IPS DF 19.7 (cell line): Measurements from ENCODE around the gene ADGRD1.
"Not testable (repeated sequence)": the region's sequence is repeated elsewhere in the genome, so short reads cannot be mapped to it uniquely, and the experiment has no call there.

Source experiments
- DNase-seq: peaks from one replicate; pipeline ENCODE4 v3.0.0-alpha.2; 2013; ENCODE audit warnings: low read depth, low spot score

The ADGRD1 gene

DNA sequence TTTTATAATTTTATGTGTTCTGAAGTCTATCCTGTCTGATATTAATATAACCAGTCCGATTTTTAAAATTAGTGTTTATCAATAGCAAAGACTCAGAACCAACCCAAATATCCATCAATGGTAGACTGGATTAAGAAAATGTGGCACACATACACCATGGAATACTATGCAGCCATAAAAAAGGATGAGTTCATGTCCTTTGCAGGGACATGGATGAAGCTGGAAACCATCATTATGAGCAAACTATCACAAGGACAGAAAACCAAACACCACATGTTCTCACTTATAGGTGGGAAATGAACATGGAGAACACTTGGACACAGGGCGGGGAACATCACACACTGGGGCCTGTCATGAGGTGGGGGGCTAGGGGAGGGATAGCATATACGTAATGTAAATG lies 16.2 kb upstream of the ADGRD1 start:
- not testable (repeated sequence) for DNase-seq

DNA sequence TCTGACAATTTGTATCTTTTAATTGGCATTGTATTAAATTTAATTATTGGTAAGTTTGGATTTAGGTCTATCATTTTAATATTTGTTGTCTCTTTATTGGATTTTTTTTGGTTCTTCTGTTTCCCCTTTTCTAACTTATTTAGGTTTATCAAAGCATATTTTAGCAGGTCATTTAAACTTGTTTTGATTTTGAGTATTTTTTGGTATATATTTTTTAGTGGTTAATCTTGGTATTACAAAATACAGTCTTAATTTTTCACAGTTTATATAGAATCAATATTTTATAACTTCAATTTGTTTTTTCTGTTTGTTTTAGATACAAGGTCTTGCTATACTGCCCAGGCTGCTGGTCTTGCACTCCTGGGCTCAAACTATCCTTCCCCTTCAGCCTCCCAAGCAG lies 15.5 kb upstream of the ADGRD1 start:
- DNase-seq, result no peak

DNA sequence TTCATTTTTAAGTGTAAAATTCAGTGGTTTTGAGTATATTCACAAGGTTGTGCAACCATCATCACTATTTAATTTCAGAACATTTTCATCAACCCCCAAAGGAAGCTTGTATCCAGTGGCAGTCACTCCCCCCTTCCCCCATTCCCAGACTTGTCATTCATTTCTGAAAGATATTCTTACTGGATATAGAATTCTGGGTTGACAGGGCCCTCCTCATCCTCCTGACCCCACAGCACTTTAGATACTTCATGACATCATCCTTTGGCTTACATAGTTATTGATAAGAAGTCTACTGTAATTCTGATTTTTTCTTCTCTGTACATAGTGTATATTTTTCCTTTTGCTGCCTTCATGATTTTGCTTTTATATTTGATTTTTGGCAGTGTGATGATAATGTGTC lies 8.8 kb upstream of the ADGRD1 start:
- no peak for DNase-seq

DNA sequence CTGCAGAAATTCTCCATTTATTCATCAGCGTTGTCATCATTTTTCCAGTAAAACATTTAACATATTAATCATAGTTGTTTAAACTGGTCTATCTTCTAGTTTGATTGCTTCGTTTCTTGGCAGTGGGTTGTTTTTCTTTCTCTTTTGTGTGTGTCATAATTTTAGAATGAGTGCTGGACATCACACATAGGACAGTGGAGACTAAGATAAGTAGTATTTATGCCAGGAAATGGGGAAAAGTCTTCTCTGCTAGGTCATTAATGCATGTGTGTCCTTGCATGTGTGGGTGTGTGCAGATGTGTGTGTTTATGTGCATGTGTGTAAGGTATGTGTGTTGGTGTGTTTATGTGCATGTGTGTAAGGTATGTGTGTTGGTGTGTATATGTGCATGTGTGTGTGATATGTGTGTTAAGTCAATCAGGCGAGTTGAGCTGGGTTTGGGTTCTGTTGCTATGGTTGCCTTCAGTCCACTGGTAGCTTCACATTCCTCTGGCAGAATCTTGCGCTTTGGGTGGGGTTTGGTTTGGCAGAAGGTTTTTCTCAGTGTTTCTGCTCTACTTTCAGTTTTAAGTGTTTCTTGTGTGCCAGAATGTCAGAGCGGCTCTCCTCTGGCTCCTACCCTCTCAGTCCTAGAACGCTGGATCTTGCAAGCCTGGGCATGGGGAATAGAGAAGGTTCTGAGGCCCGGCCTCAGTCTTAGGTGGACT lies 7.8 kb upstream of the ADGRD1 start:
- DNase-seq, result no peak

DNA sequence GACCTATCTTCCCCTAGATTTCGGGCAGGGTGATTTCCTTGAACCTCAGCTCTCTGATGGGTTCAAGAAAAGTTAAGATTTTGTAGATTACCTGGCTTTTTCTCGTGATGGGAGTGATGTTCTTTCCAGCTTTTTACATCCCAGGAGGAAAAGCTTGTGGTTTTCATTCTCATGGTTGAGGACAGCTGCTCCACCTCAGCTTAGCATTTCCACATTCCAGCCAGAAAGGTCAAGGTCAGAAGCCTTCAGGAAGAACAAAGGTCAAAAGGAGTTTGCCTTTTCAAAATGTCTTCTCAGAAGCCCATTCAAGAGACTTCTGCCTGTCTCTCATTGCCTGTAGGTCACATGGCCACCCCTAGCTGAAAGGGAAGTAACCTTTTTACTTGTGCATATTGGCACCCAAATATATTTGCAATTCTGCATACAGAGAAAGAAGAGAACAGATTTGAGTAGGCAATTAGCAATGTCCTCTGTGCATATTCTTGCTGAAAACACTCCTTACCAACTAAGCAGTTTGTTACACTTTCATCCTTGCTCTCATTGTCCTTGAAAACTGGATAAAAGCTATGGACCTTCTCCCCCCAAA lies 6.6 kb upstream of the ADGRD1 start:
- DNase-seq, result no peak

DNA sequence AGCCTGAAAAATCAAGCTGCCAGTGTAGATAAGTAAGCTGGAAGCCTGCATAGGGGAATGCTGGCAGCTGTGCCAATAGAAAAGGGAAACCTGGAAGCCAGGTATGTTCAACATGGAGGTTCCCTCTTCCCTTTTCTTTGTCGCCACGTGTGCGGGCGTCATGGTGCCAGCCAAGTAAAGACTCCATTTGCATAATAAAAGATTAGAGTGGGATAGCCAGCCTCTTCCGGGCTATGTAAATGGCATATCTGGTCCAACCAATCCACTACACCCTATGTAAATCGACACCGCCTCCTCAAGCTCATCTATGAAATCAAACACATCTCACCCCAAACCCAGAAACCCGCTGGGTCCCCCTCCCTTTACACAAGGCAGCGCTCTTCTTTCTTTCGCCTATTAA lies 5.6 kb upstream of the ADGRD1 start:
- peak; percentile 65 for DNase-seq

DNA sequence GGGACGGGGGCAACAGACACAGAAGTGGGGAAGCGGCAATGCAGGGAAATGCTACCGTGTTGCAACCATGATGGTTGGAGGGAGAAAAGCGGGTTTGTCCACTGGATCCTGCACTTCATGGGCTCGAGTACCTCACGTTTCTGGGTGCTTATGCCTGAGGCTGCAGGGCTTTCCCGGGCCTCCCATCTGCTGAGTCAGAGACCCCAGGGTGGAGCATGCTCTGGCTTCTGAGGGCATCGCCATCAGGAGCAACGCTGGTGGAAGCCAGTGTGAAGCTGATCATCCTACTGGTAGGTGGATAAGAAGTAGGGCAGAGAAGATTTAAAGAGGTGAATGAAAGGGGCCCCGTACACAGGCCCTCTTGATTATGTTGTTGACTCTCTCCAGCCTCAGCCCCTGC lies 5.0 kb upstream of the ADGRD1 start:
- DNase-seq, result no peak

DNA sequence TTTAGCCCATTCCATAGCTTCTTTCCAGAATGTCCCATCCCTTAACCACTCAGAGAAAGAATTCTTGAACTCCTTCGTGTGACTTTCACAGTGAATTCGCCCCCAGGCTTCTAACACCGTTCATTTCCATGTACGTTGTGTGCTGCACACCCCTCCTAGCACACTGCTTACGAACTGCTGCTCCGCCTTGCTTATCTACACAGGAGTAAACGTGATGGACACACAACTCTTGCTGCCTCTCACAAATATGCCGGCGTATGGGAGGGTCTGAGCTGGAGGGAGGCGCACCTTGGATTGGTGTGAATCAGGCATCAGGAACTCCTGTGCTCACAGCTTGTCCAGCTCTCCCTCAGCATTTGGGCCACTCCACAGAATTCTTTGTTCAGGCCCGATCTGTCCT lies 3.9 kb upstream of the ADGRD1 start:
- DNase-seq, result no peak

DNA sequence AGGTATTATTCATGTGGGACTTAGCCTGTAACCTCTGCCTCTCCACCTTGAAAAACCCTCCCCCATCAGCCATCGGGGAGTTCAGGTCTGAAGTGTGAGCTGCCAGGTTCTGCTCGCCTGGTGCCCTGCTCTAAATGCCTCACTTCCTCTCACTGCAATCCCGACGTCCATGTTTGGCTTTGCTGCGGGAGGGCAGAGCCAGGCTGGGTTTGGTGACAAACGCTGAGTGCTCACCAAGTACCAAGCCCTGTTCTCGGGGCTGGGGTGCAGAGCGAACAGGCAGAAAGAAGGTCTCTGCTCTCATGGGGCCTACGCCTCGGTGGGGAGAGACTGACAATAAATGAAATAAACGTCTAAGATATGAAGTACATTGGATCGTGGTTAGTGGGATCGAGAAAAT lies 2.1 kb upstream of the ADGRD1 start:
- DNase-seq, result no peak

DNA sequence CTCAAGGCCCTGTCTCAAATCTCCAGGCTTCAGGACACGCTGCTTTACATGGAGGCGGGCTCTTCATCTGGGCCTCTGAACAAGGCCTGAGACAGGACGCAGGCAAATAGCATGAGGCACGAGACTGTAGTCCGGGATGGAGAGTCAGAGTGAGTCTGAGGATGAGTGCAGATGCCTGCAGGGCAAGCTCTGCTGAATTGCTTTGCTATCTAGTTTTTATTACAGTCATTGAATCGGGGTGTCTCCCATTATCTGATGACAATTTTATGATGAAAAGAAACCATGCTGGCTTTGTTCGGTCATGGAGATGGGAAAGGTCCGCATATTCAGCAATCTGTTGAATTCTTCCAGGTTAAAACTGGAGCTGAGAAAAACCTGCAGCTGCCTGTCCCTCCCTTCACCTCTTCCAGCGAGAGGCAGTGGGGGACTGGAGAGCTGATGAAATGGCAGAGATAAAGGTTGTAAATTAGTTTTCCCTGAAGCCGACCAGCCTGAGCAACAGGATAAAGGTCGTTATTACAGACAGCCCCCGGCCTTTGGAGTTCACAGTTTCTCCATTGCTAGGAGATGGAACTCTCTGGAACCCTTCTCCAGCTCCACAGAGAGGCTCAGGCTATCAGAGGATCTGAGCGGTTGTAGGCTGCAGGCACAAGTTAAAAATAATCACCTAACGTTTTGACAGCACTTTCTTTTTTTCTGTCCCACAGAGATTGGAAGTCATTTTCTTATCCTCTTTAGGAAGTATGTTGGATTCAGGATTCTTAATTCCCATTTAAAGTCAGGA lies 1.3 kb upstream of the ADGRD1 start:
- DNase-seq, result no peak

DNA sequence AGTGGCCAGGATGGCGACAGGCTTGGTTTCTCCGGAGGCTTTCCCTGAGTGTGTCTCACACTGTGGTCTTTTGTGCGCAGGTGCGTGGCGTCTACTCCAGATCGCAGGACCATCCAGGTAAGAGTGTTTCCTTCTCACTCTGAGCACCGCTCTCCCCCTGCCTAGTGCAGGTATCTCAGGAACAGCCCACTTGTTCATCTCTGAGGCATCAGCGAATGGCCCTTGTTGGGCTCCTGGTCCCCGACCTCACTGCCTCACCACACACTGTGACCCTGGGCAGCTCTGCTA lies 781 bp downstream of the ADGRD1 start:
- no peak for DNase-seq

DNA sequence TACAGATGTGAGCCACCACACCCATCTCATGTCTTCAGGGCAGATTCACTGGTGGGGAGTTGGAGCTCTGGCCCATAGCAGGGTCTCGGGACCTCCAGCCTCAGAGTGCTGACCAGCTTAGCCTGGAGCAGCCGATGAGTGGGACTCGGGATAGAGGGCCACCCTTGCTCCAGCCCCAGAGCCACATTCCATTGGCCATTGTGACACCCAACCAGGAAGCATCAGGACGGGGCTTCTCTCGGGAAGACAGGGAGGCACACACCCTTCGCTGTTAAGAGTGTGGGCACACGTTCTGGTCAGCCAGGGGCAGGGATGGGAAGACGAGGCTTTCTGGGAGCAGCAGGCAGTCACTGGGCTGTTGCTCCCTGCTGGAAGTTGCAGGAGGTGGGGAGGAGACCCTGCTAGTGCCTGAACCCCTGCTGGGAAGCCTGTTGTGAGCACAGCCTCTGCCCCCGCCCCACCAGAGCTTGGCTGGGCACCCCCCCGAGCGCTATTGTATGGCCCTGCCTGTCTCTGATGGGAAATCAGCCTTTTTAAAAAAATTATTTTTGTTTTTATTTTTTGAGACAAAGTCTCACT lies 1.6 kb downstream of the ADGRD1 start:
- no peak for DNase-seq

DNA sequence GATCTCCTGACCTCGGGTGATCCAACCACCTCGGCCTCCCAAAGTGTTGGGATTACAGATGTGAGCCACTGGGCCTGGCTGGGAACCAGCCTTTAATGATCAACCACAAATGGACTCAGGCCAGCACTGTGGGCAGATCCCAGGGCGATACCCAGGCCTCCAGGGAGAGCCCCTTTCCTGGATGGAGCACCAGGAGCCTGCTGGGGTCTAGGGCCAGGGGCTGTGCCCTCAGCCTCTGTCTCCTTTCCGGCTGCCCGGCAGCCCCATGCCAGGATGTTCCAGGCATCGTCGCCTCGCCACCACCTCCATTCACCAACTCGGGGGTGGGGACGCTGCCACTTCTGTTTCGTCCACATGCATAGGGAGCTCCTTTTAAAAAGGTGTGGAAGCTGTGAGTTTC lies 2.3 kb downstream of the ADGRD1 start:
- no peak for DNase-seq

DNA sequence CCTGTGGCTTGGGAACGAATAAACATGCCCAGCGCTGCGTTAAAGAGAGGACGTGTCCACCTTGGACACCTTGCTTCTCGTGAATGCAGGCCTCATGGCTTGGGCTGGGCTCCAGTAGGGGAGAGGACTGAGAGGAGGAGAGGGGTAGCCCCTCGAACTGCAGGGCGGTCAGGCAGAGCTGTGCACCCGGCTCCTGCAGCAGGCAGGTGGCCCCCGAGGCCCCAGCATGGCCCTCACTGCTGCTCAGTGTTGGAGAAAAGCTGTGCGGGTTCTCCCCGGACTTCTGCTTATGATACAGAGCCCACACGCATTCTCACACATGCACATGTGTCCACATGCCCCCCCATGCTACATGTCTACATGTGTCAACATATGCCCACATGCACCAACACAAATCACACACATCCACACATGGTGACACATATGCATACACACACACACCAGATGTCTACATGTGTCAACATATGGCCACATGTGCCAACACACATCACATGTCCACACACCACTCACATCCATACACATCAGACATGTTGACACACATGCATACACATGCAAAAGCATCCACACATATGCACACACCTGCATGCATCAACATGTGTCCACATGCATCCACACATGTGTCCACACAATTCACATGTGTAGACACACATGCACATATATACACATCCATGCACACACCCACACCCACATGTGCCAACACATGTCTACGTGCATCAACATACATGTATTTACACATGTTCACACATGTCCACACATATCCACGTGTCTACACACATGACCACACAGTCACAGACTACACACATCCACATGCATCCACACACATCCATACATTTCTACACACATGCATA lies 3.0 kb downstream of the ADGRD1 start:
- DNase-seq, result no peak

DNA sequence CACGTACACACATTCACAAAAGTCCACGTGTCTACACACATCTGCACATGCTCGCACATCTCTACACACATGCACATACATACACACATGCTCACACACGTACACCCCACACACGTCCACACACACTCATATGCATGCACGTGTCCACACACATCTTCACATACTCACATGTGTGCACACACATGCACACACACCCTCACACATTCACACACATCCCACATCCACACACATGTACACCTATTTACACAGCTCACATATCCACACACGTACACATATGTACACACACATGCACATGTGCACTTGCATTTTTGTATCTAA lies 3.6 kb downstream of the ADGRD1 start:
- no peak for DNase-seq

DNA sequence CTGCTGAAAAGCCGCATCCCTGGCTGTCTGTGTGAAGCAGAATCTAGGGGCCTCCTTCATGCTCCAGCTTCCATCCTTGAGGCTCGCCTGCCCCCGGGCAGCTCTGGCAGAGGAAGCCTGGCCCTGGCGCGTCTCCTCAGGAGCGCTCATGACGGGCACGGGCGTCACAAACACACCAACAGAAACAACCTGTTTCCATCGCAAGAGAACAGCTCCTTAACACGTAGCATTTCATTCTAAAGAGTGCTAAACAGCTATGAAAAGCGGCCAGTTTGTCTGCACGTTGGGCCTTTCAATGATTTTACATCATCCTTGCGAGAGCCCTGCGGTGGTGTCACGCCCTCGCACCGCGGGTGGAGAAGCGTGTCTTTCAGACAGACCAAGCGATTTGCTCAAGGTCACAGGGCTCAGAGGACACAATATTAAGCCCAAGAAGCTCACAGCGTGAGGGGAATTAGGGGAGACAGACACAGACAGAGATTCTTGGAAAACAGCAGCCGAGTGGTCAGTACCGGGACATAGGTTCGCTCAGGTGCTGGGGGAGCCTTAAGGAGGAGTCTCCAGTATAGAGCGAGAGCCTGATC lies 4.9 kb downstream of the ADGRD1 start:
- no peak for DNase-seq

DNA sequence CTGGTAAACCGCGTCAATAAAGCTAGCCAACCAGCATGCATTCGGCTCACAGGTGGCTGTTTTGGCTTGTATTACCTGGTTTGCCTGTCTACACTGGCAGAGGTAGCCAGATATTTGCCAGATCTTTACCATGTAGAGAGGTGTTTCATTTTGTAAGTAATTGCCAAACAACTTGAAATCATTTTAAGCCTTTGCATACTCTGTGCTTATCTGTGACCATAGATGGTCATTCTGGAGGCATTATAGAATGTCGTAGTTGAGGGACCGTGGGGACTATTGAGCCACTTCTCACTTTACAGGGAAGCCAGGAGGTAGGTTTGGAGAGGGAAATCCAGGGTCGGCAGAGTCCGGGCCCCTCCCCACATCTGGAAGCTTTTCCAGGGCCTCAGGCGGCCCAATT lies 5.9 kb downstream of the ADGRD1 start:
- no peak for DNase-seq

DNA sequence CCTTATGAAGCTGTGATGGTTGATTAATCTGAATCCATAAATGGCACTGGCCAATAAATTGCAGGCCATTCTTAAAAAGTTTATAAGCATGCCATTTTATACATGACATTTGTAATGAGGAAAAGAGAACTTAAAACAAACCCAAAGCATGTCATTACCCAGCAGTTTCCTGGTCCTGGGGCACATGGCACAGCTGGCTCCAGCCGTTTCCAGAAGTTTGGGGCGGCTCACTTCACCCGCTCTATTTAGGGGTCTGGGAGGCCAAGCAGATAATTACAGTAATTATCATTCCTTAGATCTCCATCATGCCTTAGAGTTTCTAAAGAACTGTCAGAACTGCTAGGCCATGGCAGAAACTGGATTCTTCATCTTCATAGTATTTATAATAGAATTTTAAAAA lies 6.4 kb downstream of the ADGRD1 start:
- DNase-seq, result no peak

DNA sequence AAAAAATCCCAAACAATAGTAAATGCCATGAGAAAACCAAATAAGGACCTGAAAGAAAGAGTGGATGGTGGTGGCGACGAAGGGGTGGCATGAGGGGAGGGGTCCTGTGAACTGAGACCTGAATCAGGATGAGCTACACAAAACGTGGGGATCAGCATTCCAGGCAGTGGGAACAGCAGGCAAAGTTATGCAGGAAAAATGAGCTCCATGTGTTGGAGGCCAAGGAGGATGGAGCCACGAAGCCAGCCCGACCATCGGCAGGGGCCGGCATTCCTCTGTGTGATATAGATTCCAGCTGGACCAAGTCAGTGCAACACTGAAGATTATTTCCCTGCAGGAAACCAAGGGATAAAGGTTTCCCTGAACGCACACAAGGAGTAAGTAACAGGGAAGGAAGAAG lies 7.1 kb downstream of the ADGRD1 start:
- no peak for DNase-seq

DNA sequence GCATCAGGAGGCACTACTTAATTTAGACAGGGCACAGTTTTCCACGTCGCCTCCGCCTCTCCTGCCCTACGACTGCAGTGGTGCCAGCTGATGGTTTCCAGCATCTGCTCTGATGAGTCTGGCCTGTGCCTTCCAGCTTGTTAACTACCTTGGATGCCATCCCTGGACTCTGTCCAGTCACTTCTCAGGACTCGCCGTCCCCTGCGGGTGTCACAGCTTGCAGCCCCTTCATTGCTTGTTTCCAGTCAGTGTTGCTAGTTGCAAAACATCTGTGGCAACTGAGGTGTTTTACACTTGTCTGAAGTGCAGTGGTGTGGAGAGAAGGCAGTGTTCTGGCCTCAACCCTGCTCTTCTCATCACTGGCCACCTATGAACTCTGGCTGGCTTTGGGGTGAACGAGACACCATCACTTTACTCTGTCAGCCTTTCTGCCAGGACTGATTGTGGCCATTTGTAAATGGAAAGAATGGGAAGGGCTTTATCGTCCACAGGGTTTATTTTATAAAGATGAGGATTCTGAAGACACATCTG lies 8.3 kb downstream of the ADGRD1 start:
- no peak for DNase-seq

DNA sequence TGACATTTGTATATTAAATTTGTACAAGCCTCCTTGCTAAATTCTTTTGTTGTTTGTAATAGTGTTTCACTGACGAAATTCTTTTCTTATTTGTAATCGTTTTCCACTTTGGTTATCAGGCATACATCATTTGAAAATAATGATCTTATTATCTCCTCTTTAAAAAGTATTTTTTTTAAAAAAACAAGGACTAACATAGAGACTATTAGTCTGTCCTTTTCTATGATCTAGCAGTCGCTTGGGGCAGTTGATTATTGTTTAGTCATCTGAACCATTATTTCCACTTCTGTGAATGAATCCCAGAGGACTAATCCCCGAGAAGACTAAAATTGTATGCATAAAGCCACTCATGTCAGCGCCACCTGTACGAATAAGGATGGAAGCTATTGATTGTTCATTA lies 11.5 kb downstream of the ADGRD1 start:
- no peak for DNase-seq

DNA sequence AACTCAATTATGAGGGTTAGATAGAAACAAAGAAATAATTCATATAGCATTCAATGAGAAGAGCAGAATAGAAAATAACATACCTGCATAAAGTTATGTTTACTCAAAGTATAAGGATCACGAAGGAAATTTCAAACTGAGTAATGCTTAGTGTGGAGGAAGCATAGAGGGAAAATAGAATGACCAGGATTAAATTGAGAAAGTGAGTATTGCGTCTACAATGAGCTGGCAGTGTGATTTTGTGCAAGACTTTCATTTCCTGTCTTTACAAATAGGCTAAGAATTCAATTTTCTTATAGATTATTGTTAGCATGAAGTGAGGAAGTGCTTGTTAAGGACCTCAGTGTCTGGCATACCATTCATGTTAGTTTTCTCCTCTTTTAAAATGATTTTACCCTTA lies 12.0 kb downstream of the ADGRD1 start:
- no peak for DNase-seq
